Neural cell (in vitro differentiated cells): ENCODE results near the gene COL18A1.

Experiments
- EP300 ChIP-seq: fragments of 450-650 bp; conservative IDR thresholded peaks from 2 replicates; pipeline ENCODE4 v1.6.1; 2014; ENCODE audit warnings: antibody characterized with exemption, mild to moderate bottlenecking, moderate library complexity; ENCODE audit not compliant: poor library complexity, severe bottlenecking
- EZH2 ChIP-seq: fragments of 200-600, 300-800 bp; shearing (Covaris generic), sonication (generic); IDR thresholded peaks from 2 replicates; pipeline ENCODE4 v1.6.1; 2014; ENCODE audit warnings: antibody characterized with exemption, low read length, borderline replicate concordance, mild to moderate bottlenecking; ENCODE audit not compliant: insufficient read depth, poor library complexity, severe bottlenecking
- MXI1 ChIP-seq: fragments of 450-650 bp; conservative IDR thresholded peaks from 2 replicates; pipeline ENCODE4 v1.6.1; 2014; ENCODE audit warnings: antibody characterized with exemption, mild to moderate bottlenecking; ENCODE audit not compliant: poor library complexity, severe bottlenecking
- POLR2AphosphoS5 ChIP-seq: IDR thresholded peaks from 2 replicates; pipeline ENCODE4 v1.6.1; 2012
- RAD21 ChIP-seq: fragments of 450-650 bp; conservative IDR thresholded peaks from 2 replicates; pipeline ENCODE4 v1.6.1; 2014; ENCODE audit warnings: antibody characterized with exemption, mild to moderate bottlenecking, moderate library complexity
- SMC3 ChIP-seq: fragments of 450-650 bp; conservative IDR thresholded peaks from 2 replicates; pipeline ENCODE4 v1.6.1; 2014; ENCODE audit warnings: antibody characterized with exemption, mild to moderate bottlenecking, moderate library complexity; ENCODE audit not compliant: poor library complexity
- TAF1 ChIP-seq: IDR thresholded peaks from 2 replicates; pipeline ENCODE4 v1.6.1; 2012; ENCODE audit warnings: low read depth
- TF ChIP-seq, protein P1 (sequence below): fragments of 450-650 bp; IDR thresholded peaks from 2 replicates; pipeline ENCODE4 v1.5.1; 2014; ENCODE audit warnings: antibody characterized with exemption, mild to moderate bottlenecking, moderate library complexity; ENCODE audit not compliant: poor library complexity, severe bottlenecking
- TF ChIP-seq, protein P2 (sequence below): IDR thresholded peaks from 2 replicates; pipeline ENCODE4 v1.6.1; 2012; ENCODE audit warnings: borderline replicate concordance

DNA sequence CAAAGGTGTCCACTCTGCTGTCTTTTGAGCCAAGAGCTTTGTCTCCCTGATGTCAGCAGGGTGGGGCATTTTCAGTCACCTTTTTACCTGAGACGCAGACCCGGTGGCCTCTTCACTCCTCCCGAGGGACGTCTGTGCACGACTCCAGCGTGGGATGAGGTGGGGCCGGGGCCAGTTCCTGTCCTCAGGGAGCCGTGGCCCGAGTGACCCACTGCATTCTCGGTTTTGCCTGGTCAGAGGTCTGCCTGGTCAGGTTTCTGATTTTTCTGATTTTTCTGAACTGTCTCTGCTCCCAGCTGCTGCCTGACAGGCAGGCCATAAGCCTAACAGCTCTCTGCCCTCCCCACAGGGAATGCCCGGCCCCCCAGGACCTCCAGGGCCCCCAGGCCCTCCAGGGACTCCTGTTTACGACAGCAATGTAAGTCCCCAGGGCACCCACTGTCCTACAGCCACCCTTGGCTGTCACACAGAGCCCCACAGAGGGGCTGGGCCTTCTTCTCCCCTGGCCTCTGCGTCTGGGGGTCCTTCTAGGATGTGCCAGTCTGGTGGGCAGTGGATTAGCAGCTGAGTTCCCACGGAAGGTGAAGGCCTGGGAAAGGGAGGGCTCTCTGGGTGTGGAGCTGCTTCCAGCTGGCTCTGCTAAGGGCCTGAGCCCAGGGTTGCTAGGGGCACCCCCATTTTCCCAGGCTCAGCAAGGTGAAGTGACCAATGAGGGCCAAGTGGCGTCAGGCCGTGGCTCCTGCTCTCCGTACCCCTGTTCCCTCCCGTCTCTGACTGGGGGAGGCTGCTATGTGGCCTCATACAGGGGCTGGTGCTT lies 91.4 kb downstream of the COL18A1 start:
- TF ChIP-seq, protein P1, sequence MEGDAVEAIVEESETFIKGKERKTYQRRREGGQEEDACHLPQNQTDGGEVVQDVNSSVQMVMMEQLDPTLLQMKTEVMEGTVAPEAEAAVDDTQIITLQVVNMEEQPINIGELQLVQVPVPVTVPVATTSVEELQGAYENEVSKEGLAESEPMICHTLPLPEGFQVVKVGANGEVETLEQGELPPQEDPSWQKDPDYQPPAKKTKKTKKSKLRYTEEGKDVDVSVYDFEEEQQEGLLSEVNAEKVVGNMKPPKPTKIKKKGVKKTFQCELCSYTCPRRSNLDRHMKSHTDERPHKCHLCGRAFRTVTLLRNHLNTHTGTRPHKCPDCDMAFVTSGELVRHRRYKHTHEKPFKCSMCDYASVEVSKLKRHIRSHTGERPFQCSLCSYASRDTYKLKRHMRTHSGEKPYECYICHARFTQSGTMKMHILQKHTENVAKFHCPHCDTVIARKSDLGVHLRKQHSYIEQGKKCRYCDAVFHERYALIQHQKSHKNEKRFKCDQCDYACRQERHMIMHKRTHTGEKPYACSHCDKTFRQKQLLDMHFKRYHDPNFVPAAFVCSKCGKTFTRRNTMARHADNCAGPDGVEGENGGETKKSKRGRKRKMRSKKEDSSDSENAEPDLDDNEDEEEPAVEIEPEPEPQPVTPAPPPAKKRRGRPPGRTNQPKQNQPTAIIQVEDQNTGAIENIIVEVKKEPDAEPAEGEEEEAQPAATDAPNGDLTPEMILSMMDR: no peak
- TF ChIP-seq, protein P2, sequence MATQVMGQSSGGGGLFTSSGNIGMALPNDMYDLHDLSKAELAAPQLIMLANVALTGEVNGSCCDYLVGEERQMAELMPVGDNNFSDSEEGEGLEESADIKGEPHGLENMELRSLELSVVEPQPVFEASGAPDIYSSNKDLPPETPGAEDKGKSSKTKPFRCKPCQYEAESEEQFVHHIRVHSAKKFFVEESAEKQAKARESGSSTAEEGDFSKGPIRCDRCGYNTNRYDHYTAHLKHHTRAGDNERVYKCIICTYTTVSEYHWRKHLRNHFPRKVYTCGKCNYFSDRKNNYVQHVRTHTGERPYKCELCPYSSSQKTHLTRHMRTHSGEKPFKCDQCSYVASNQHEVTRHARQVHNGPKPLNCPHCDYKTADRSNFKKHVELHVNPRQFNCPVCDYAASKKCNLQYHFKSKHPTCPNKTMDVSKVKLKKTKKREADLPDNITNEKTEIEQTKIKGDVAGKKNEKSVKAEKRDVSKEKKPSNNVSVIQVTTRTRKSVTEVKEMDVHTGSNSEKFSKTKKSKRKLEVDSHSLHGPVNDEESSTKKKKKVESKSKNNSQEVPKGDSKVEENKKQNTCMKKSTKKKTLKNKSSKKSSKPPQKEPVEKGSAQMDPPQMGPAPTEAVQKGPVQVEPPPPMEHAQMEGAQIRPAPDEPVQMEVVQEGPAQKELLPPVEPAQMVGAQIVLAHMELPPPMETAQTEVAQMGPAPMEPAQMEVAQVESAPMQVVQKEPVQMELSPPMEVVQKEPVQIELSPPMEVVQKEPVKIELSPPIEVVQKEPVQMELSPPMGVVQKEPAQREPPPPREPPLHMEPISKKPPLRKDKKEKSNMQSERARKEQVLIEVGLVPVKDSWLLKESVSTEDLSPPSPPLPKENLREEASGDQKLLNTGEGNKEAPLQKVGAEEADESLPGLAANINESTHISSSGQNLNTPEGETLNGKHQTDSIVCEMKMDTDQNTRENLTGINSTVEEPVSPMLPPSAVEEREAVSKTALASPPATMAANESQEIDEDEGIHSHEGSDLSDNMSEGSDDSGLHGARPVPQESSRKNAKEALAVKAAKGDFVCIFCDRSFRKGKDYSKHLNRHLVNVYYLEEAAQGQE: no peak
- no peak for TF ChIP-seq POLR2AphosphoS5
- no peak for TF ChIP-seq EP300
- no peak for TF ChIP-seq EZH2
- no peak for TF ChIP-seq RAD21
- no peak for TF ChIP-seq SMC3
- no peak for TF ChIP-seq MXI1
- no peak for TF ChIP-seq TAF1
